GM12874 (cell line): ENCODE measurements around the gene SLC26A9.

ENCODE experiments used
- TF ChIP-seq, protein P1 (sequence below): IDR thresholded peaks from 2 replicates; pipeline ENCODE4 v1.5.1; 2011; ENCODE audit warnings: low read depth, mild to moderate bottlenecking, control low read depth, low read length, moderate library complexity; ENCODE audit not compliant: insufficient read depth

Gene SLC26A9

DNA sequence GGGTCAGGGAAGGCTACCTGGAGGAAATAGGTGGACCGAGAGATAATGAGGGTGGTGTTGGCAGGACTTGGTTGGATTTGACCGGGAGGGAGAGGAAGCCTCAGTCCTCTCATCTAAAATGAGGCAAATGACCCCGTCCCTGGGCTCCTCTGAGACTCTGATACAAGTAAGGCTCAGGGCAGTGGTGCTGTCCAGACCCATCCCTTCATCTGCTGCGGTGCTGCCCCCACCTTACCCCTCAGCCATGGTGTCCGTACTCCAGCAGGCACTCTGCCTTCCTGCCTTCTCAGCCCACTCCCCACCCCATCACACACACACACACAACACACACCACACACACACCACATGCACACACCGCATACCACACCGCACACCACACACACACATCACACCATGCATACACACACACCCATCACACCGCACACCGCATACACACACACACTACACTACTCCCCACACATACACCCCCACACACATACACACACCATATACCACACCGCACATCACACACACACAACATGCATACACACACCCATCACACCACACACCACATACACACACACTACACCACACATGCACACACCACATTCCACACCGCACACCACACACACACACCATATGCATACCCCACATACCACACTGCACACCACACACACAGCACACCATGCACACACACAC, 29.4 kb upstream of the SLC26A9 start:
- TF ChIP-seq, protein P1, sequence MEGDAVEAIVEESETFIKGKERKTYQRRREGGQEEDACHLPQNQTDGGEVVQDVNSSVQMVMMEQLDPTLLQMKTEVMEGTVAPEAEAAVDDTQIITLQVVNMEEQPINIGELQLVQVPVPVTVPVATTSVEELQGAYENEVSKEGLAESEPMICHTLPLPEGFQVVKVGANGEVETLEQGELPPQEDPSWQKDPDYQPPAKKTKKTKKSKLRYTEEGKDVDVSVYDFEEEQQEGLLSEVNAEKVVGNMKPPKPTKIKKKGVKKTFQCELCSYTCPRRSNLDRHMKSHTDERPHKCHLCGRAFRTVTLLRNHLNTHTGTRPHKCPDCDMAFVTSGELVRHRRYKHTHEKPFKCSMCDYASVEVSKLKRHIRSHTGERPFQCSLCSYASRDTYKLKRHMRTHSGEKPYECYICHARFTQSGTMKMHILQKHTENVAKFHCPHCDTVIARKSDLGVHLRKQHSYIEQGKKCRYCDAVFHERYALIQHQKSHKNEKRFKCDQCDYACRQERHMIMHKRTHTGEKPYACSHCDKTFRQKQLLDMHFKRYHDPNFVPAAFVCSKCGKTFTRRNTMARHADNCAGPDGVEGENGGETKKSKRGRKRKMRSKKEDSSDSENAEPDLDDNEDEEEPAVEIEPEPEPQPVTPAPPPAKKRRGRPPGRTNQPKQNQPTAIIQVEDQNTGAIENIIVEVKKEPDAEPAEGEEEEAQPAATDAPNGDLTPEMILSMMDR: no peak

DNA sequence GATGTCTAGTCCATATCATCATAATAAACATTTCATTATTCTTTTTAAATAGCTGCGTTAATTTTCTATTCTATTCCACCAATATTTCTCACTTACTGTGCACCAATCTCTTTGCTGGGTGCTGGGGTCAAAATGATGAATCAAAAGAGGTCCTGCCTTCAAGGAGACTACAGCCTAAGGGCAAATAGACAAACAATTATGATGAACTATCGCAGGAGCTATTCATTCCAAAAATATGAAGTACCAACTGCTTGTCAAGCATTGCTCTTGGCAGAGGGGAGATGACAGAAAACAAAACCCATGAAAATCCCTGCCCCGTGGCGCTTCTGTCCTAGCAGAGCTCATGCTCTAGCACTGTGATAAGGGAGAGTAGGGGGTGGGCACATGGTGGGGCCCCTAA, 28.8 kb upstream of the SLC26A9 start:
- TF ChIP-seq, protein P1: no peak

DNA sequence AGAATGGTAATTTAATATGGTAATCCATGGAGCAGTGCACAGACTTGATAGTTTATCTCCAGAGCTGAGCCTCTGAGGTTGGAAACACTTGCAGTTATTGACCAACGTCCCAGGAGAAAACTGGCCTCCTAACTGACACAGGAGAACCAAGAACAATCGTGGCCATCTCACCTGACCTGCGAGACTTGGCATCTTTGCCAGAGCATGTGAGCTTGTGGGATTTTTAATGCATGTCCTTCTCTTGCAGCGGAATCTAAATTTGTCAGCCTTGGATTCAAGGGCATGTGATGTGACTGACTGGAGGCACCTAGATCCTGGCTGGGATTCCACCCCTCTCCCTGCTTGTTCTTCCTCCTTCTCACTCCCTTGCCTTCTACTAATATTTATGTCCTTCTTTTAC, 27.8 kb upstream of the SLC26A9 start:
- TF ChIP-seq, protein P1: no peak

DNA sequence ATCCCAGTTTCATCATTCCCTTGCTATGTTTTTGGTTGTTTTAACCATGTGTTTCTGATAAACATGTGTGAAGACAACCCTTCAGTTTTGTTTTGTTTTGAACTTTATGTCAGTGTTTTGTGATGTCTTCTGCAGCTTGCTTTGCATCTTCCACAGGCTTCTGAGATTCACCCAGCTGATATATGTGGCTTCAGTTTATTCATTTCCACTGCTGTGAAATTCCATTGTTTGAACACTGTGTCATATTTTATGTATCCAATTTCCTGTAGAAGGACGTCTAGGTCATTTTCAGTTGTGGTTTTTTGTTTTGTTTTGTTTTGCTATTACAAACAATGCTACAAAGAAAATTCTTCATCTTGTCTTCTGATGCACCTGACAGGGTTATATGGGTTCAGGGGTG, 27.2 kb upstream of the SLC26A9 start:
- TF ChIP-seq, protein P1: no peak

DNA sequence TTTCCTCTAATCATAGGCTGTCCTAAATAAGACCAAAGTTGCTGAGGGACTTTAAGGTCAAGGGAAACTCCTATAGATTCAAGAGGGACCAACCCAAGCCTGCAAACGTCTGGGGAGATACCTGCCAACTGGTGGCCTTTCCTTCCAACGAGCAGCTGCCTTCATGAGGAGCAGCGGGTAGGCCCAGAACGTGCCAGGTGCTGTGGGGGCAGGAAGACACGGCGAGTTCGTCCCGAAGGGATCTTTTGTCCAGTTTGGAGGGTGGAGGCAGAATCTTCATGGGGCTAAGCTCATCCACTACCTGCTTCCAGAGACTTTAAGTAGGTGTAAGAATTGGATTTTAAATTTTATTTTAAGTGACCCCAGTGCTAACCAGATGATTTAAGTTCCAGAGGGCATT, 26.0 kb upstream of the SLC26A9 start:
- TF ChIP-seq, protein P1: no peak

DNA sequence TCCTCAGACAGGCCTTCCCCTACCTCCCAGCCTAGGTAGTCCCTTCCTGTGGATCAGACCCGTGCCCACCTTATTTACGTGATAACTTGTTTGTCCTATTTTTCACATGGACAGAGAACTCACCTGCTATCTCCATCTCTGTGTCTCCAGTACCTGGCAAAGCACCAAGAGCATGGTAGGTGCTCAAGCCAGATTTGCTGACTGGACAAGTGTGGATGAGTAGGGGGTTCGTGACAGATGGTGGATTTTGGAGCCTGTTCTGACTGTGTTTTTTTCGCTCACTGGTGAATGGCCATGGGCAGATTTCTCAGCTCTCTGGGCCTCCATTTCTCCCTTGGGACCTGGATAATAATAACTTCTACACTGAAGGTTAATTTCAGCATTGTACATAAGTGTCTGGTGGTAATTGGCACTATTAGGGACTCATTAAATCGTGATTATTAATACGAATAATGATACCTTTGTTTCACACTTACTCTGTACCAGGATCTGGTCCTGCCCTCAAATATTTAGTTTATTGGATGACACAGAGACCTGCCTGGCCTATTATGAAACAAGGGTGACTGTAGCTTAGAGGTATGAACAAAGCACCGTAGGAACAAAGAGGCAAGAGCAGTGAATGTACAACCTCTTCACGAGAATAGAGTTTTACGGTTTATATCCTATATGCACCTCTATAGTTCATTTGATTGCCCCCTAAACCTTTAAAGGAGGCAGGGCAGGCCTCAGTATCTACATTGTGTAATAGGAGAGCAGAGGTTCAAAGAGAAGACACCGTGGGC, 24.5 kb upstream of the SLC26A9 start:
- TF ChIP-seq, protein P1: no peak

DNA sequence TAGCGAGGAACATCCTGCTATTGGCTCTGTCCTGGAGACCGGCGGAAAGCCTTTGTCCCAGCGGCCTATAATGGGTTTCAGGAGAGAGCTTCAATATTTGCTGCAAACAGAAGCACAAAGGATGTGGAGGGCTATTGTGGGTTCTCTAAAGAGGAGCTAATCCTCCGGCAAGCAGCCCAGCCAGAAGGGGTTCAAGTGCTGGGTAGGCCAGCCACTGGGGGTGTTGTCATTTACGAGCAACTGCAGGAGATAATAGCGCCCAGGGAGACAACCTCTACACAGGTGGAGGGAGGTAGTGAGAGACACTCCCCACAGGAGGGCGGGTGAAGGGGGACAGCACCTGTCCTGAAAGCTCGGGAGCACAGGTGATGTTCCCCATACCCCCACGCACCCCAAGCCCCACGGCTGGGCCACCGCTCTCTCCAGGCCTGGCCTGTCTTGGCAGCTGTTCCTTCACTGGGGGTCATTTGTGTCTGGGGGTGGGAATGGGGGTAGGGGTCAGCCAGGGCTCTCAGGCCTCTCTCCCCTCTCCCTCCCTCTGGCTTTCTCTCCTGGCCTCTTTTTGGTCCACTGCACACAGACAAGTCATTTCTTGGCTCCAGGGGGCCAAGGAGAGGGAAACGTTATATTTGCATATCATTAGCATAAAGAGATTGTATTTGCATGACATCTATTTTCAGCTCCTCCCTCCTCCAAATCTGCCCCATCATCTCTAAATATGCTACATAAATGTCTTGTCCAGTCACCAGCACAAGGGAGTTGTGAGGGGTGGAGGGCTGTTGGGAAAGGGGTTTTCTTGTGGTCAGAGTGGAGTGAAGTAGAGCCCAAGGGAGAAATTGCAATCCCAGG, 22.0 kb upstream of the SLC26A9 start:
- TF ChIP-seq, protein P1: no peak
